ENCODE results near the gene DNAAF5.

Gene DNAAF5

DNA sequence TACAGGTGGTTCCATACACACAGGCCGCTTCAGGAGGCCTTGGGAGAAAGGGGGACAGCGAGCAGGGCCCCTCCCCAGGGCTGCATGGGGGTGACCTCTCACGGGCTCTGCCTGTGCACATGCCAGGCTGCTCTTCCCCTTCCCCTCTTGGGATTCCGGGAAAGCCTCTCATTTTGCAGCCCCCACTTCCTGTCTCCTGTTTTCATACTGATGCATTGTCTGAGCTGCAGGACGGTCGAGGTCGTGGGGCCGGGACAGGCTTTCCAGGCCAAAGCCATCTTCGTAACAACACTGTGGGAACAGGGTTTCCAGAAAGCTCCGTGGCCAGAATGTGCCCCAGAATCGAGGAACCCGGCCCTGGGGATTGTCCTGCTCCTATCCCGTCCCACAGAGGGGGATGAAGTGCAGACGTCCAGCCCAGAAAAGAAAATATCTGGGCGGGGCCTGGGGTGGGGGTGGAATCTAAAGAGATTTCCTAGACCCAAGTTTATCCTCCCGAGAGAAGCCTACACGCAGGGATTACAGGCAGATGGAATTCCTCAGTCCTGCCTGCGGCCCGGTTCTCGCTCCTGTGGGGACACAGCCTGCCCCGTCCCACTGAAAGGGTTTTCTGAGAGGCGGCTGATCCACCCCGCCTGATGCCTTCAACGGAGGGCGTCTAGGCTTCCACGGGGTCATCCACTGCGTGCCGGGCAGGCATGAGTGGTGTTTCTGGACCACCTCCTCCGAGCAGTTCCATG is 29.5 kb upstream of the DNAAF5 start:
- Histone ChIP-seq H3K27me3 (ENCODE audit: insufficient read depth, low read length, poor library complexity, severe bottlenecking) (no peaks in the 10 kb centered on the region), H2AFZ (ENCODE audit: low read length) (no peak overlapping the region), H3K4me2 (ENCODE audit: low read depth, low read length, poor library complexity, severe bottlenecking) (no peak overlapping the region), H4K20me1 (ENCODE audit: insufficient read depth, low read length, poor library complexity, severe bottlenecking) (no peaks in the 10 kb centered on the region), H3K9ac (ENCODE audit: low read depth, low read length, poor library complexity, severe bottlenecking) (no peak overlapping the region), H3K36me3 (ENCODE audit: insufficient read depth, low read length) (no peaks in the 10 kb centered on the region), H3K79me2 (ENCODE audit: insufficient read depth, low read length) (no peaks in the 10 kb centered on the region), H3K9me2 (replicated peaks; ENCODE audit: low read depth, low read length) (no peaks in the 10 kb centered on the region), H3K4me3 (ENCODE audit: low read length, poor library complexity, severe bottlenecking) (no peak overlapping the region), H3K4me1 (ENCODE audit: insufficient read depth, low read length, poor library complexity, severe bottlenecking) (no peaks in the 10 kb centered on the region), H3F3A (ENCODE audit: low read depth) (no peaks in the 10 kb centered on the region), H3K9me3 (ENCODE audit: insufficient read depth, low read depth, low read length) (no peaks in the 10 kb centered on the region)
- TF ChIP-seq, protein P1, sequence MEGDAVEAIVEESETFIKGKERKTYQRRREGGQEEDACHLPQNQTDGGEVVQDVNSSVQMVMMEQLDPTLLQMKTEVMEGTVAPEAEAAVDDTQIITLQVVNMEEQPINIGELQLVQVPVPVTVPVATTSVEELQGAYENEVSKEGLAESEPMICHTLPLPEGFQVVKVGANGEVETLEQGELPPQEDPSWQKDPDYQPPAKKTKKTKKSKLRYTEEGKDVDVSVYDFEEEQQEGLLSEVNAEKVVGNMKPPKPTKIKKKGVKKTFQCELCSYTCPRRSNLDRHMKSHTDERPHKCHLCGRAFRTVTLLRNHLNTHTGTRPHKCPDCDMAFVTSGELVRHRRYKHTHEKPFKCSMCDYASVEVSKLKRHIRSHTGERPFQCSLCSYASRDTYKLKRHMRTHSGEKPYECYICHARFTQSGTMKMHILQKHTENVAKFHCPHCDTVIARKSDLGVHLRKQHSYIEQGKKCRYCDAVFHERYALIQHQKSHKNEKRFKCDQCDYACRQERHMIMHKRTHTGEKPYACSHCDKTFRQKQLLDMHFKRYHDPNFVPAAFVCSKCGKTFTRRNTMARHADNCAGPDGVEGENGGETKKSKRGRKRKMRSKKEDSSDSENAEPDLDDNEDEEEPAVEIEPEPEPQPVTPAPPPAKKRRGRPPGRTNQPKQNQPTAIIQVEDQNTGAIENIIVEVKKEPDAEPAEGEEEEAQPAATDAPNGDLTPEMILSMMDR (conservative IDR thresholded peaks at IDR 0.05; ENCODE audit: low read length): no peak
- TF ChIP-seq EZH2phosphoT487 (IDR thresholded peaks at IDR 0.05; ENCODE audit: borderline replicate concordance): no peak

DNA sequence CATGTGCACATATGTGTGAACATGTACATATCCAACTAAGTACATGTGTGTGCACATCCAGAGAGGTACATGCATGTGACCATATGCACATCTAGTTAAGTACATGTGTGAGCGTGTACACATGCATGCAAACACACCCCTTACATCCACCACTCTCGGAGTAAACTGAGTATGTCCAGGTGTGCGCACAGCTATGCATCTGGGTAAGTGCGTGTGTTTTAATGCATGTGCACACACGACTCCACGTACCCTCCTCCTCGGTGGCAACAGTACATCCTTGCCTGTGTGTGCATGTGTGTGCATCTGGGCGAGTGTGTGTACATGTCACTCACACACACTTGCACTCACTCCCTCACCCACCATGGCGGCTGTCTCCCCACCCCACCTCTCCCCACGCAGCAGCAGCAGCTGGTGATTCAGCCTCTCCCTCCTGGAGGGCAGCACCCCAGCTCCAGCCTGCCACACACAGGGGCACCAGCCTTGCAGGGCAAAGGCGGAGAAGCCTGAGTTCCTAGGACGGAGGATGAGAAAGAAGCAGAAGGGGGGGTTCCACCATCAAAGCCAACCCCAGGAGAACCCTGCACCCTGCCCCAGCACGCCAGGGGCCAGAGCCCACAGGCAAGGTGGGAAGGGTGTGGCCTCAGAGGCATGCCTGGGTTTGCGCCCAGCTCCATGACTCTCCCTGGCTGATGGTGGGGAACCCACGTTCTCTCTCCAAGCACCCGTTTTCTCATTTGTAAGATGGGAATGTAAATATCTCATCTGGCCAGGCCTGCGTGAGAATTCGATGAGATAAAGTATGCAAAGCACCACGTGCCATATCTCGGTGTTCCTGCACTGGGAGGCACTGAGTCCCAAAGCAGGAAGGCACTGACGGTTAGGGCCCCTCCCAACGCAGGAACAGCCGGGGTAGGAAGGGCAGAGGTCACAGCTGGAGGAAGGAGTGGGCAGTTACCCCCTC is 27.7 kb upstream of the DNAAF5 start:
- Histone ChIP-seq H3K9me2 (replicated peaks; ENCODE audit: low read depth, low read length) (no peaks in the 10 kb centered on the region), H3K4me1 (ENCODE audit: insufficient read depth, low read length, poor library complexity, severe bottlenecking) (no peaks in the 10 kb centered on the region), H3K9ac (ENCODE audit: low read depth, low read length, poor library complexity, severe bottlenecking) (no peak overlapping the region), H3K79me2 (ENCODE audit: insufficient read depth, low read length) (no peaks in the 10 kb centered on the region), H3F3A (ENCODE audit: low read depth) (no peaks in the 10 kb centered on the region), H2AFZ (ENCODE audit: low read length) (no peak overlapping the region), H4K20me1 (ENCODE audit: insufficient read depth, low read length, poor library complexity, severe bottlenecking) (no peaks in the 10 kb centered on the region), H3K4me3 (ENCODE audit: low read length, poor library complexity, severe bottlenecking) (no peak overlapping the region), H3K36me3 (ENCODE audit: insufficient read depth, low read length) (no peaks in the 10 kb centered on the region), H3K27me3 (ENCODE audit: insufficient read depth, low read length, poor library complexity, severe bottlenecking) (no peaks in the 10 kb centered on the region), H3K4me2 (ENCODE audit: low read depth, low read length, poor library complexity, severe bottlenecking) (no peak overlapping the region), H3K9me3 (ENCODE audit: insufficient read depth, low read depth, low read length) (no peaks in the 10 kb centered on the region)
- no peak for TF ChIP-seq EZH2phosphoT487 (IDR thresholded peaks at IDR 0.05; ENCODE audit: borderline replicate concordance)
- TF ChIP-seq, protein P1 (conservative IDR thresholded peaks at IDR 0.05; ENCODE audit: low read length): no peak

DNA sequence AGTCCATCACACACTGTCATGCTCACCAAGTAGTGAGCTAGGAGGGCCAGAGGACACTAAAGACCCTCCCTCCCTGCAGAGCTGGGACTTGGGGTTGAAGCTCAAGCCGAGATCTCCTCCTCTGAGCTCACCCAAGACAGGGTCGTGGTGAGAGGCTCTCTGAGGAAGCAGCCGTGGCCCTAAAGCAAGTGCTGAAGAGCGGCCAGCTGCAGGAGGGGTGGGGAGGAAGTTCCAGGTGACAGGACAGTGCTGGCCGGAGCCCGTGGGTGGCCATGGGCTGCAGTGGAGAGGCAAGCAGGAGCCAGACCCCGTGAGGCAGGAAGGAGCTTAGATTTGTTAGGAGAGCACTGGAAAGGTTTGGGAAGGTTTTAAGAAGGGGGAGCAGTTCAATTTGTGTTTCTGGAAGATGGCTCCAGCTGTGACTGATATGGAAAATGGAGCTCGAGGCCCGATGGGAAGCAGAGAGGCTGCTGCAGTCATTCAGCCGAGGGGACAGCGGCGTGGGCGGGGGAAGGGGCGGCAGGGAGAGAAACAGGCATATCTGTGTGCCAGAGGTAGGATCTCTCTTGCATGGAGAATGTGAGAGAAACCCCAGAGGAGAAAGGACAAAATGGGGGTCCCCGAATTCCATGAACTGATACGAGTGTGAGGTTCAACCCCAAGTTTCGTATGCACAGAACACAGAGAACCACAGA is 26.9 kb upstream of the DNAAF5 start:
- Histone ChIP-seq H3K27me3 (ENCODE audit: insufficient read depth, low read length, poor library complexity, severe bottlenecking) (no peaks in the 10 kb centered on the region), H3K4me2 (ENCODE audit: low read depth, low read length, poor library complexity, severe bottlenecking) (no peak overlapping the region)

More for the DNA sequence above, 26.9 kb upstream of the DNAAF5 start:
- H3K9me2 ChIP-seq (replicated peaks; ENCODE audit: low read depth, low read length): no peaks in the 10 kb centered on the region
- H3K4me1 ChIP-seq (ENCODE audit: insufficient read depth, low read length, poor library complexity, severe bottlenecking): no peaks in the 10 kb centered on the region
- no peak overlapping the region for H2AFZ ChIP-seq (ENCODE audit: low read length)
- H4K20me1 ChIP-seq (ENCODE audit: insufficient read depth, low read length, poor library complexity, severe bottlenecking): no peaks in the 10 kb centered on the region
- H3F3A ChIP-seq (ENCODE audit: low read depth): no peaks in the 10 kb centered on the region
- TF ChIP-seq, protein P1 (conservative IDR thresholded peaks at IDR 0.05; ENCODE audit: low read length): no peak
- TF ChIP-seq EZH2phosphoT487 (IDR thresholded peaks at IDR 0.05; ENCODE audit: borderline replicate concordance): no peak
- H3K36me3 ChIP-seq (ENCODE audit: insufficient read depth, low read length): no peaks in the 10 kb centered on the region
- H3K9me3 ChIP-seq (ENCODE audit: insufficient read depth, low read depth, low read length): no peaks in the 10 kb centered on the region
- H3K79me2 ChIP-seq (ENCODE audit: insufficient read depth, low read length): no peaks in the 10 kb centered on the region
- H3K9ac ChIP-seq (ENCODE audit: low read depth, low read length, poor library complexity, severe bottlenecking): no peak overlapping the region
- no peak overlapping the region for H3K4me3 ChIP-seq (ENCODE audit: low read length, poor library complexity, severe bottlenecking)
